SK-N-SH treated with all-trans-retinoic acid at 6 μM for 48 hours (cell line): ENCODE results near the gene CCNY.

Experiments used
- ATAC-seq: fragments of 200-7000 bp; cut with Tn5 transposase; 3 replicates; pipeline ENCODE4 v1.9.1; 2020; ENCODE audit warnings: mild to moderate bottlenecking, moderate library complexity
- ARNTL ChIP-seq: fragments of 450-650 bp; formaldehyde crosslinking; IDR thresholded peaks from 2 replicates; pipeline ENCODE4 v1.5.0; 2020; ENCODE audit warnings: low read depth, mild to moderate bottlenecking, moderate library complexity, borderline replicate concordance
- BACH2 ChIP-seq: fragments of 250-450 bp; sonication (Bioruptor Pico); IDR thresholded peaks from 2 replicates; pipeline ENCODE4 v1.9.0; 2021; ENCODE audit warnings: mild to moderate bottlenecking, borderline replicate concordance
- CREB5 ChIP-seq: fragments of 250-450 bp; sonication (Bioruptor Pico); IDR thresholded peaks from 2 replicates; pipeline ENCODE4 v1.5.1; 2020; ENCODE audit warnings: low read depth, mild to moderate bottlenecking, moderate library complexity
- CSDC2 ChIP-seq: fragments of 250-450 bp; sonication (Bioruptor Pico); IDR thresholded peaks from 2 replicates; pipeline ENCODE4 v1.5.0; 2020; ENCODE audit warnings: mild to moderate bottlenecking, moderate library complexity
- CSRNP3 ChIP-seq: fragments of 250-450 bp; sonication (Bioruptor Pico); IDR thresholded peaks from 2 replicates; pipeline ENCODE4 v1.5.1; 2021; ENCODE audit warnings: mild to moderate bottlenecking, moderate library complexity
- ESRRG ChIP-seq: fragments of 250-450 bp; sonication (Bioruptor Pico); IDR thresholded peaks from 2 replicates; pipeline ENCODE4 v1.6.1; 2021; ENCODE audit warnings: mild to moderate bottlenecking
- GLIS3 ChIP-seq: fragments of 250-450 bp; sonication (Bioruptor Pico); IDR thresholded peaks from 2 replicates; pipeline ENCODE4 v1.5.0; 2020; ENCODE audit warnings: mild to moderate bottlenecking, moderate library complexity
- ISL1 ChIP-seq: fragments of 250-450 bp; sonication (Bioruptor Pico); IDR thresholded peaks from 2 replicates; pipeline ENCODE4 v2.1.2; 2022; ENCODE audit warnings: mild to moderate bottlenecking, moderate library complexity
- OSR1 ChIP-seq: fragments of 250-450 bp; sonication (Bioruptor Pico); IDR thresholded peaks from 2 replicates; pipeline ENCODE4 v1.8.0; 2022; ENCODE audit warnings: moderate library complexity, mild to moderate bottlenecking, inconsistent platforms
- PATZ1 ChIP-seq: fragments of 250-450 bp; sonication (Bioruptor Pico); IDR thresholded peaks from 2 replicates; pipeline ENCODE4 v1.8.0; 2020; ENCODE audit warnings: mild to moderate bottlenecking, moderate library complexity, borderline replicate concordance
- POU6F1 ChIP-seq: fragments of 250-450 bp; sonication (Bioruptor Pico); IDR thresholded peaks from 2 replicates; pipeline ENCODE4 v1.8.0; 2021; ENCODE audit warnings: low read depth, mild to moderate bottlenecking, moderate library complexity, borderline replicate concordance
- PPARA ChIP-seq: fragments of 250-450 bp; sonication (Bioruptor Pico); IDR thresholded peaks from 2 replicates; pipeline ENCODE4 v1.5.0; 2020; ENCODE audit warnings: mild to moderate bottlenecking, borderline replicate concordance
- RARB ChIP-seq: fragments of 250-450 bp; sonication (Bioruptor Pico); IDR thresholded peaks from 2 replicates; pipeline ENCODE4 v1.8.0; 2021; ENCODE audit warnings: mild to moderate bottlenecking, moderate library complexity
- SNAI2 ChIP-seq: fragments of 250-450 bp; sonication (Bioruptor Pico); IDR thresholded peaks from 2 replicates; pipeline ENCODE4 v1.5.0; 2020; ENCODE audit warnings: mild to moderate bottlenecking, moderate library complexity
- TCF4 ChIP-seq: fragments of 250-450 bp; sonication (Bioruptor Pico); IDR thresholded peaks from 2 replicates; pipeline ENCODE4 v1.8.0; 2021; ENCODE audit warnings: mild to moderate bottlenecking, moderate library complexity, borderline replicate concordance
- TOX ChIP-seq: fragments of 250-450 bp; sonication (Bioruptor Pico); IDR thresholded peaks from 2 replicates; pipeline ENCODE4 v1.8.0; 2021; ENCODE audit warnings: mild to moderate bottlenecking, moderate library complexity, borderline replicate concordance
- TSHZ2 ChIP-seq: fragments of 250-450 bp; sonication (Bioruptor Pico); IDR thresholded peaks from 2 replicates; pipeline ENCODE4 v1.5.0; 2020; ENCODE audit warnings: mild to moderate bottlenecking, moderate library complexity
- ZFP3 ChIP-seq: fragments of 250-450 bp; sonication (Bioruptor Pico); IDR thresholded peaks from 2 replicates; pipeline ENCODE4 v1.5.0; 2020; ENCODE audit warnings: mild to moderate bottlenecking, moderate library complexity
- ZFP30 ChIP-seq: fragments of 450-650 bp; formaldehyde crosslinking; IDR thresholded peaks from 2 replicates; pipeline ENCODE4 v1.5.0; 2022; ENCODE audit warnings: mild to moderate bottlenecking, moderate library complexity
- ZNF565 ChIP-seq: fragments of 450-650 bp; formaldehyde crosslinking; conservative IDR thresholded peaks from 2 replicates; pipeline ENCODE4 v1.5.0; 2020; ENCODE audit warnings: low read depth, mild to moderate bottlenecking, moderate library complexity
- ZNF70 ChIP-seq: fragments of 450-650 bp; formaldehyde crosslinking; IDR thresholded peaks from 2 replicates; pipeline ENCODE4 v1.5.0; 2020; ENCODE audit warnings: mild to moderate bottlenecking, moderate library complexity
- ZNF8 ChIP-seq: fragments of 450-650 bp; formaldehyde crosslinking; IDR thresholded peaks from 2 replicates; pipeline ENCODE4 v1.5.0; 2020; ENCODE audit warnings: mild to moderate bottlenecking, moderate library complexity

Gene CCNY

GRCh38 chr10:35611750-35612149 is 275.4 kb downstream of the CCNY start:
- no peak for TF ChIP-seq ISL1 (CRISPR knock-in tag)
- TF ChIP-seq ZNF8 (CRISPR knock-in tag): no peak
- no peak for TF ChIP-seq RARB (CRISPR knock-in tag)
- TF ChIP-seq OSR1: no peak
- no peak for TF ChIP-seq POU6F1
- no peak for TF ChIP-seq TOX (CRISPR knock-in tag)
- no peak for TF ChIP-seq CREB5 (CRISPR knock-in tag)
- no peak for TF ChIP-seq CSDC2 (CRISPR knock-in tag)
- TF ChIP-seq GLIS3 (CRISPR knock-in tag): no peak
- no peak for TF ChIP-seq BACH2 (CRISPR knock-in tag)
- TF ChIP-seq ZNF70 (CRISPR knock-in tag): no peak
- TF ChIP-seq ARNTL (CRISPR knock-in tag): no peak
- TF ChIP-seq ZNF565: no peak
- ATAC-seq: no peak

- TF ChIP-seq GLIS3 (CRISPR knock-in tag) (no peak), BACH2 (CRISPR knock-in tag) (no peak), ZNF8 (CRISPR knock-in tag) (no peak), RARB (CRISPR knock-in tag) (no peak), ZNF70 (CRISPR knock-in tag) (no peak), SNAI2 (CRISPR knock-in tag) (no peak), ZFP30 (CRISPR knock-in tag) (no peak), CSDC2 (CRISPR knock-in tag) (no peak), TCF4 (CRISPR knock-in tag) (no peak), TSHZ2 (CRISPR knock-in tag) (no peak), PATZ1 (CRISPR knock-in tag) (no peak), ESRRG (CRISPR knock-in tag) (no peak), CSRNP3 (no peak)
- no peak for ATAC-seq
Observed at GRCh38 chr10:35612385-35613106, 276.2 kb downstream of the CCNY start.

- ATAC-seq: no peak
- TF ChIP-seq PATZ1 (CRISPR knock-in tag): no peak
- no peak for TF ChIP-seq TSHZ2 (CRISPR knock-in tag)
- no peak for TF ChIP-seq PPARA (CRISPR knock-in tag)
- TF ChIP-seq ZFP3 (CRISPR knock-in tag): no peak
- TF ChIP-seq TCF4 (CRISPR knock-in tag): no peak
- no peak for TF ChIP-seq ZNF70 (CRISPR knock-in tag)
Observed at GRCh38 chr10:35613107-35613440, 276.8 kb downstream of the CCNY start.
